HUDEP-2 (cell line): Measurements from ENCODE around the gene ELL2.
A peak's percentile ranks its signal among the peaks of the same experiment; 100 is the strongest.
"Not testable (repeated sequence)": the region's sequence is repeated elsewhere in the genome, so short reads cannot be mapped to it uniquely, and the experiment has no call there.

Experiments
- DNase-seq, 76 experiments: peaks; one replicate each; lab custom pipeline; 2025; ENCODE audit not compliant: unreplicated experiment in 76 of 76; lab: John Stamatoyannopoulos, UW

ELL2 gene

GRCh38 chr5:95915999-95916686 is 45.5 kb downstream of the ELL2 start:
- DNase-seq, result no peak

GRCh38 chr5:95913663-95914062 is 48.0 kb downstream of the ELL2 start:
- DNase-seq, result no peak

GRCh38 chr5:95912029-95912428 is 49.6 kb downstream of the ELL2 start:
- no peak for DNase-seq

- DNase-seq, result no peak
Observed at GRCh38 chr5:95910521-95910920, 51.1 kb downstream of the ELL2 start.

- DNase-seq, result no peak
Observed at GRCh38 chr5:95909738-95910137, 51.9 kb downstream of the ELL2 start.

- DNase-seq, result no peak
Observed at GRCh38 chr5:95908799-95909198, 52.9 kb downstream of the ELL2 start.

GRCh38 chr5:95907740-95908706 is 53.6 kb downstream of the ELL2 start:
- no peak for DNase-seq

- DNase-seq, result no peak
Observed at GRCh38 chr5:95907067-95907705, 54.5 kb downstream of the ELL2 start.

GRCh38 chr5:95906398-95906797 is 55.3 kb downstream of the ELL2 start:
- not testable (repeated sequence) for DNase-seq

GRCh38 chr5:95904827-95905226 is 56.8 kb downstream of the ELL2 start:
- DNase-seq, result no peak

GRCh38 chr5:95903838-95904237 is 57.8 kb downstream of the ELL2 start:
- no peak for DNase-seq

GRCh38 chr5:95901676-95902627 is 59.7 kb downstream of the ELL2 start:
- no peak for DNase-seq

- peak in 4 of 76 experiments; percentile 5 to 15 (median 10) for DNase-seq
Observed at GRCh38 chr5:95900383-95900958, 61.2 kb downstream of the ELL2 start.

- no peak for DNase-seq
Observed at GRCh38 chr5:95899829-95900228, 61.8 kb downstream of the ELL2 start.

GRCh38 chr5:95899006-95899405 is 62.6 kb downstream of the ELL2 start:
- DNase-seq, result no peak

GRCh38 chr5:95895771-95896170 is 65.9 kb downstream of the ELL2 start:
- no peak for DNase-seq

GRCh38 chr5:95895251-95895650 is 66.4 kb downstream of the ELL2 start:
- no peak for DNase-seq

- DNase-seq, result peak in 62 of 76 experiments; percentile 8 to 66 (median 40)
Observed at GRCh38 chr5:95892784-95893354, 68.8 kb downstream of the ELL2 start.

- DNase-seq, result no peak
Observed at GRCh38 chr5:95891499-95891898, 70.2 kb downstream of the ELL2 start.
